Measurements from ENCODE around the gene HABP2.

DNA sequence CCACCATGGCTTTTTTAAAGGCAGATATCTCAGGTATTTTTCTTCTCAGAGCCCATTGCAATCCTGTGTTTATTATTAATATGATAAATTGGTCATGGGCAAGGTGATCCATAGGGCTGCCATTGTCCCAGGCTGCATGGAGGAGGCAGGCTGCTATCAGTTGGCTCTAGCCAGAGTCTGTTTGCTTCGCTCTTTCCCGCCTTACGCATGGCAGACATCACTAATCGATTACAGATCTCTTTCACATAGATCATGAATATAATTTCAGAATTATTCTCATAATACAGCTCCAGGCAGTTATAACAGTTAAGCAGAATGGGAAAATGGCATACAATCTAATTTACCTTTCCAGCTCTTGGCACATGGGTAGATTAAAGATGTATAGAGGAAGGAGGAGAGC is 30.4 kb upstream of the HABP2 start:
- TF ChIP-seq POLR2A (IDR thresholded peaks at IDR 0.05): no peak
- TF ChIP-seq, protein P1, sequence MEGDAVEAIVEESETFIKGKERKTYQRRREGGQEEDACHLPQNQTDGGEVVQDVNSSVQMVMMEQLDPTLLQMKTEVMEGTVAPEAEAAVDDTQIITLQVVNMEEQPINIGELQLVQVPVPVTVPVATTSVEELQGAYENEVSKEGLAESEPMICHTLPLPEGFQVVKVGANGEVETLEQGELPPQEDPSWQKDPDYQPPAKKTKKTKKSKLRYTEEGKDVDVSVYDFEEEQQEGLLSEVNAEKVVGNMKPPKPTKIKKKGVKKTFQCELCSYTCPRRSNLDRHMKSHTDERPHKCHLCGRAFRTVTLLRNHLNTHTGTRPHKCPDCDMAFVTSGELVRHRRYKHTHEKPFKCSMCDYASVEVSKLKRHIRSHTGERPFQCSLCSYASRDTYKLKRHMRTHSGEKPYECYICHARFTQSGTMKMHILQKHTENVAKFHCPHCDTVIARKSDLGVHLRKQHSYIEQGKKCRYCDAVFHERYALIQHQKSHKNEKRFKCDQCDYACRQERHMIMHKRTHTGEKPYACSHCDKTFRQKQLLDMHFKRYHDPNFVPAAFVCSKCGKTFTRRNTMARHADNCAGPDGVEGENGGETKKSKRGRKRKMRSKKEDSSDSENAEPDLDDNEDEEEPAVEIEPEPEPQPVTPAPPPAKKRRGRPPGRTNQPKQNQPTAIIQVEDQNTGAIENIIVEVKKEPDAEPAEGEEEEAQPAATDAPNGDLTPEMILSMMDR (IDR thresholded peaks at IDR 0.05): no peak

Data from uterus (tissue), 2 donors.